Stomach (tissue), 9 donors: ENCODE data around the gene AFF1. TPM values are rescaled to one million over a fixed set of nuclear protein-coding genes. Genes with fewer than 3 reads are reported as not detected.

Source experiments
- DNase-seq, 2 donors: peaks; one replicate each; pipeline versions ENCODE4 v3.0.0 to v3.0.0-alpha.2; 2013 to 2019
- H3K27ac ChIP-seq, 5 donors: fragments of 200-600 bp in 4 of 5; sonication (generic) in 4 of 5; one replicate each; pipeline ENCODE4 v1.5.1; 2013 to 2019; ENCODE audit warnings: mild to moderate bottlenecking in 1 of 5, moderate library complexity in 1 of 5
- H3K27me3 ChIP-seq, 3 donors: fragments of 200-600 bp; sonication (generic); one replicate each; pipeline ENCODE4 v1.5.1; 2017 to 2019; ENCODE audit warnings: mixed run types in 1 of 3
- H3K36me3 ChIP-seq, 4 donors: fragments of 200-600 bp; sonication (generic); 1 replicate in 3 of 4; 2 replicates in 1 of 4; pipeline ENCODE4 v1.5.1; 2016 to 2019
- H3K4me1 ChIP-seq, 4 donors: fragments of 200-600 bp; sonication (generic); one replicate each; pipeline ENCODE4 v1.5.1; 2016 to 2019
- H3K4me3 ChIP-seq, 4 donors: fragments of 200-600 bp; sonication (generic) in 3 of 4; one replicate each; pipeline ENCODE4 v1.5.1; 2016 to 2019; ENCODE audit warnings: mild to moderate bottlenecking in 1 of 4
- H3K9me3 ChIP-seq, 4 donors: fragments of 200-600 bp; sonication (generic); one replicate each; pipeline ENCODE4 v1.5.1; 2016 to 2019
- EP300 ChIP-seq: sonication (generic); formaldehyde crosslinking; IDR thresholded peaks from one replicate; pipeline ENCODE4 v1.6.1; 2017; ENCODE audit warnings: antibody characterized with exemption
- POLR2A ChIP-seq, 4 donors: fragments of 450-650 bp; IDR thresholded peaks; one replicate each; pipeline ENCODE4 v1.6.1; 2016; ENCODE audit warnings: antibody characterized with exemption in 4 of 4, control low read depth in 2 of 4, mild to moderate bottlenecking in 1 of 4, moderate library complexity in 1 of 4
- POLR2AphosphoS5 ChIP-seq, 3 donors: sonication (generic); formaldehyde crosslinking; IDR thresholded peaks; one replicate each; pipeline ENCODE4 v1.6.1; 2016; ENCODE audit warnings: antibody characterized with exemption in 3 of 3
- WGBS, 5 donors: extraction: QIAGEN DNeasy Blood & Tissue Kit in 3 of 5; methylation state at CpG; one replicate each; pipeline versions ENCODE4 v1.1.5 to v1.1.7; 2013 to 2018; 5-methylcytosine and 5-hydroxymethylcytosine counted together
- intact Hi-C: fragments of 100-400 bp; cut with DNase I; formaldehyde crosslinking; loops from one replicate; pipeline ENCODE4 v1.15.1; 2023; ENCODE audit warnings: low total_unique reads
- polyA plus RNA-seq, 3 donors: library from polyadenylated mRNA; stranded (reverse); fragments of 200-250 nt; gene quantifications; one replicate each; pipeline ENCODE4 v1.2.3, GENCODE V29; 2013
- total RNA-seq, 5 donors: library from RNA; depleted of rRNA; stranded (reverse); fragments of >200 nt; gene quantifications; one replicate each; pipeline versions ENCODE4 v1.1.0 to v1.2.3, GENCODE V29; 2014 to 2016
- TF ChIP-seq, protein P1 (sequence below), 7 experiments: fragments of 450-650 bp in 4 of 7; fragments of 200-600 bp in 3 of 7; sonication (generic) in 3 of 7; IDR thresholded peaks; one replicate each; pipeline ENCODE4 v1.5.1; 2016 to 2019; ENCODE audit warnings: antibody characterized with exemption in 7 of 7, control low read depth in 2 of 7, mild to moderate bottlenecking in 1 of 7
- donor health status: healthy with polysubstance abuse.
- donor health status: Bipolar disorder and iron deficiency.
- donor health status: healthy.

The AFF1 gene
- total and polyA plus RNA-seq, 8 donors = 6.9 to 177 (median 59.1) TPM

DNA sequence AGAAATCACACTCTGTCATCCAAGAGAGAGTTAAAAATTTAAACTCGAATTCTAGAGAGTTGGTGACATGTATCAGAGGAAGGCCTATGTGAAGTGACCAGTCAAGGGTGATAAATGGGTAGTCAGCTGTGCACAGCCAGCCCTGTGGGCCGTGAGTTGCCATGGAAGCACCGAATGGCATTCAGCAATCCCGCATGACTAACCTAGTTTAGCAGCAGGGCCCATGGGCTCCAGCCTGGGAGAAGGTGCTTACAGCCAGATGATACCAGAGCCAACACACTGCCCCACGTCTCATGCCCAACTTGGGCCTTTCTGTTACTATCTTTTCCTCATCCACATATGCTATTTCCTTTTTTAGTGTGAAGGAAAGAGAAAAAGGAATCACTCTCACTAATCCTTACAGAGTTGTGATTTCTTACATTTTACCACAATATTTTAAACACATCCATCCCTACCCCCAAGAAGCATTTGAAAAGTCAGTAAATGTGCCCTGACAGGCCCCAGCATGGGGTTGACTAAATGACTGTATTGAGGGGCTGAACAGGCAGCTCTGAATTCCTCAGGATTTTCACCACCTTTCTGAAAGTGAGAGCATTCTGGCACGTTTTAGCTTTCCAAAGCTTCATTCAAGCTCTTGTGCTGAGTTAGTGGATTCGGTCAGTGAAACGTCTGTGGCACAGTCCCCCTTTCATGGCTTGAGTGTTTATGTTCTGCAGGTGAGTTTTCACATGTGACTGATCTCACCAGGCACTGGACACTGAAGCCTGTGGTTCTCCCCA is 104.2 kb downstream of the AFF1 start:
- 39 to 46% (median 44%) methylated on average over 8 of the region's 8 CpGs for WGBS, 5 donors
- H3K9me3 ChIP-seq = no peaks in the 10 kb centered on the region
- intact Hi-C loops = no loop called here
- no peaks in the 10 kb centered on the region for H3K27me3 ChIP-seq
- H3K27ac ChIP-seq = peak overlapping the region; percentile 7 to 79 (median 68)
- peaks cover 56 to 99% (median 77%) of the 10 kb centered on the region in 4 donors for H3K4me1 ChIP-seq
- no peak overlapping the region for H3K4me3 ChIP-seq
- H3K36me3 ChIP-seq = no peaks in the 10 kb centered on the region
- DNase-seq = peak; percentile 32 to 86
- peak in 2 of 3 donors; percentile 51 to 56 for TF ChIP-seq POLR2AphosphoS5 (IDR thresholded peaks at IDR 0.05)
- TF ChIP-seq, protein P1, sequence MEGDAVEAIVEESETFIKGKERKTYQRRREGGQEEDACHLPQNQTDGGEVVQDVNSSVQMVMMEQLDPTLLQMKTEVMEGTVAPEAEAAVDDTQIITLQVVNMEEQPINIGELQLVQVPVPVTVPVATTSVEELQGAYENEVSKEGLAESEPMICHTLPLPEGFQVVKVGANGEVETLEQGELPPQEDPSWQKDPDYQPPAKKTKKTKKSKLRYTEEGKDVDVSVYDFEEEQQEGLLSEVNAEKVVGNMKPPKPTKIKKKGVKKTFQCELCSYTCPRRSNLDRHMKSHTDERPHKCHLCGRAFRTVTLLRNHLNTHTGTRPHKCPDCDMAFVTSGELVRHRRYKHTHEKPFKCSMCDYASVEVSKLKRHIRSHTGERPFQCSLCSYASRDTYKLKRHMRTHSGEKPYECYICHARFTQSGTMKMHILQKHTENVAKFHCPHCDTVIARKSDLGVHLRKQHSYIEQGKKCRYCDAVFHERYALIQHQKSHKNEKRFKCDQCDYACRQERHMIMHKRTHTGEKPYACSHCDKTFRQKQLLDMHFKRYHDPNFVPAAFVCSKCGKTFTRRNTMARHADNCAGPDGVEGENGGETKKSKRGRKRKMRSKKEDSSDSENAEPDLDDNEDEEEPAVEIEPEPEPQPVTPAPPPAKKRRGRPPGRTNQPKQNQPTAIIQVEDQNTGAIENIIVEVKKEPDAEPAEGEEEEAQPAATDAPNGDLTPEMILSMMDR (IDR thresholded peaks at IDR 0.05) = no peak

DNA sequence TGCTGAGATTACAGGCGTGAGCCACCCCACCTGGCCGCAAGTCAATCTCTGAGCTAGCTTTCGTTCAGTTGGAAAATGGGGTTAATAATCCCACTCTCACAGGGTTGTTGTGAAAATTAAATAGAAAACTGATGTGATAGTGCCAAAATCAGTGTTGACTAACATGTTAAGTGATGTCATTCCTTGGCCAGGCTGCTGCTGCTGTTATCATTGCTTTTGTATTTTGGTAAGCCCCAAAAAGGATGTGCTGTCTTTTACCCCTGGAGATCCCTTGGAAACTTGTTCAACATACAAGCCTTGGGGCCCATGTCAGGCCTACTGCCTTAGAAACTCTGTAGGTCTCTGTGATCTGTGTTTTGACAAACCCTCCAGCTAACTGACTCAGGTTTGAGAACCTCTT is 106.3 kb downstream of the AFF1 start:
- no peak for DNase-seq
- 87 to 94% (median 91%) methylated on average over 3 of the region's 3 CpGs for WGBS, 5 donors
- H3K4me3 ChIP-seq = no peak overlapping the region
- H3K9me3 ChIP-seq = no peaks in the 10 kb centered on the region
- peaks cover 61 to 99% (median 80%) of the 10 kb centered on the region in 4 donors for H3K4me1 ChIP-seq
- intact Hi-C loops = no loop called here
- peak overlapping the region in 4 of 5 donors; percentile 42 to 79 (median 70) for H3K27ac ChIP-seq
- no peaks in the 10 kb centered on the region for H3K27me3 ChIP-seq
- TF ChIP-seq EP300 = no peak
- TF ChIP-seq POLR2AphosphoS5 (IDR thresholded peaks at IDR 0.05) = peak in 1 of 3 donors; percentile 15
- H3K36me3 ChIP-seq = no peaks in the 10 kb centered on the region

DNA sequence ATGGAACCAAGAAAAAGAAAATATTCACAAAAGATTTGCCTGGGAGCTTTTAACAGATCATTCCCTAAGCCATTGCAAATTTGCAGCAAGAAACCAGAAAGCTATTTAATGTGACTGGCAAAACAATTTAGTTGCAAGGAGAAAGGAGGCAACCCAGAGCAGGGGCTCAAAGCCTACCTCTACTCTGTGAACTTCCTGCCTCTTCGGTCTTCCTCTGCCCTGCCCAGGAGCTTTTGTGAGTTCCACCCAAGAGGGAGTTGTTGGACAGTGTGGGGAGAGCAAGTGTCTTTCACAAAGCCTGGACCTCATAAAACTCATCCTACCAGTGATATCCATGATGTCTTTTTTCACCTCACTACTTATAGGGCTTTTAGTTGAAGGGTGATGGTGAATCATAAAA is 107.4 kb downstream of the AFF1 start:
- TF ChIP-seq, protein P1 (IDR thresholded peaks at IDR 0.05) = no peak
- TF ChIP-seq POLR2AphosphoS5 (IDR thresholded peaks at IDR 0.05) (no peak), EP300 (no peak), POLR2A (IDR thresholded peaks at IDR 0.05) (no peak)

DNA sequence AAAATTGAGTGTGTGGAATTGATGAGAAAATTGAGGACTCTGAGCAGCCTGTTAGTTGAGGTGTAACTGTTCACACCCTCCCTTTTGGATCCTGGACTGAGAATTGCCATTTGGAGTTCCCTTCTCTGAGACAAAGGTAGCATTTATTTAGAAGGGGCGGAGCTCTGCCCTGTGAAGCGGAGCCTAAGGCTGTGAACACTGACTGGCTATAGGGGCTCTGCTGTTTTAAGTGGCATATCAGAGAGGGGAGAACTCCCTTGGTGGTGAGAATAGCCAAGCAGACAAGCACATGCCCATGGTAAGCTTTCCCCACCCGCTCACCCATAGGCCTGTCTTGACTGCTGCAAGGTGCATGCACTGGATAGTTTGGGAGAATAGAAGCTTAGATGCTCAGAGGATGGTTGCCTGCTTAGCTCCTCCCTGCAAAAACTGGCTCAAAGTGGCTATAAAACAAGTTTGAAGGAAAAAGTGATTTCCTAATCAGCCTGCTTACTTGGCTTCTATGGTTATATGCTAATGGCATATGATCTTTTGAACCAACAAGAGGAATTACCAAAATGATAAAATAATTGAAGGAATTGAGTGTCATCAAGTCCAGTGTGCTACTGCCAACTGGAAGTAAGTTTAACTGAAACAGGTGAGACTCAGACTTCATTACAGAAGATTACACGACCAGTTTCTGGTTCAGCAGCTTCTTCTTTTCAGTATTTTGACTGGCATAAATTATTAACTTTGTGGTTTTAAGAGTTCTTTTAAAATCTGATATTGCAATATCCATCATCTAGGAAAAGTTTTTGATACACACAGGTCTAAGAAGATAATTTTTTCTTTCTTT is 108.4 kb downstream of the AFF1 start:
- 56 to 71% (median 58%) methylated on average over 4 of the region's 4 CpGs for WGBS, 5 donors
- peaks cover 44 to 83% (median 63%) of the 10 kb centered on the region in 4 donors for H3K4me1 ChIP-seq
- DNase-seq = no peak
- TF ChIP-seq POLR2AphosphoS5 (IDR thresholded peaks at IDR 0.05) (no peak), EP300 (no peak), POLR2A (IDR thresholded peaks at IDR 0.05) (no peak)
- TF ChIP-seq, protein P1 (IDR thresholded peaks at IDR 0.05) = no peak
- H3K27ac ChIP-seq = peak overlapping the region in 3 of 5 donors; percentile 13 to 38 (median 35)
- no peaks in the 10 kb centered on the region for H3K27me3 ChIP-seq
- no peak overlapping the region for H3K4me3 ChIP-seq
- H3K36me3 ChIP-seq = peaks cover 10 to 18% (median 12%) of the 10 kb centered on the region in 4 donors
- intact Hi-C loops = no loop called here
- no peaks in the 10 kb centered on the region for H3K9me3 ChIP-seq

More for the DNA sequence above, 107.4 kb downstream of the AFF1 start:
- Histone ChIP-seq H3K4me1 (peaks cover 53 to 91% (median 73%) of the 10 kb centered on the region in 4 donors), H3K4me3 (no peak overlapping the region), H3K27me3 (no peaks in the 10 kb centered on the region), H3K36me3 (peaks cover 6 to 9% (median 7%) of the 10 kb centered on the region in 4 donors), H3K9me3 (no peaks in the 10 kb centered on the region), H3K27ac (peak overlapping the region in 3 of 5 donors; percentile 38 to 79 (median 68))
- no peak for DNase-seq
- WGBS, 5 donors = 53 to 96% (median 84%) methylated on average over 1 of the region's 1 CpG
- intact Hi-C loops = no loop called here
